Astrocyte of the cerebellum (primary cell): ENCODE measurements around the gene SEC24D.

ENCODE experiments used
- DNase-seq: peaks from one replicate; pipeline ENCODE4 v3.0.0-alpha.2; 2011; ENCODE audit warnings: low read depth
- H3K4me3 ChIP-seq: 2 replicates; pipeline ENCODE4 v1.5.1; 2011; ENCODE audit warnings: mild to moderate bottlenecking, low read depth, low read length, moderate library complexity
- CTCF ChIP-seq: IDR thresholded peaks from 2 replicates; pipeline ENCODE4 v1.5.1; 2012; ENCODE audit warnings: low read length, low read depth, moderate library complexity, mild to moderate bottlenecking; ENCODE audit errors: missing control alignments
- in situ Hi-C: cut with HindIII; loops from 2 replicates; pipeline ENCODE4 v1.10.0; 2017; ENCODE audit warnings: low sequenced_read_pairs

The SEC24D gene

GRCh38 chr4:118825799-118826198 is 10.1 kb downstream of the SEC24D start:
- no peak overlapping the region for H3K4me3 ChIP-seq
- DNase-seq = no peak
- no peak for TF ChIP-seq CTCF
- in situ Hi-C loops = no loop called here

- no peak overlapping the region for H3K4me3 ChIP-seq
- no peak for DNase-seq
- in situ Hi-C loops = no loop called here
- no peak for TF ChIP-seq CTCF
These were observed 11.8 kb downstream of the SEC24D start for GRCh38 chr4:118824141-118824540.

GRCh38 chr4:118823471-118823870 is 12.5 kb downstream of the SEC24D start:
- in situ Hi-C loops = no loop called here
- no peak for DNase-seq
- TF ChIP-seq CTCF = no peak
- no peak overlapping the region for H3K4me3 ChIP-seq

GRCh38 chr4:118821590-118822293 is 14.2 kb downstream of the SEC24D start:
- TF ChIP-seq CTCF = no peak
- DNase-seq = no peak
- no peak overlapping the region for H3K4me3 ChIP-seq
- in situ Hi-C loops = no loop called here

GRCh38 chr4:118817178-118817930 is 18.6 kb downstream of the SEC24D start:
- in situ Hi-C loops = no loop called here
- TF ChIP-seq CTCF = no peak
- no peak for DNase-seq

GRCh38 chr4:118816538-118817177 is 19.3 kb downstream of the SEC24D start:
- in situ Hi-C loops = no loop called here
- DNase-seq = no peak

More at GRCh38 chr4:118817178-118817930, 18.6 kb downstream of the SEC24D start:
- no peak overlapping the region for H3K4me3 ChIP-seq

More at GRCh38 chr4:118816538-118817177, 19.3 kb downstream of the SEC24D start:
- TF ChIP-seq CTCF = no peak
- H3K4me3 ChIP-seq = no peak overlapping the region
